ENCODE data around the gene TFAP2D. TPM values are rescaled to one million over a fixed set of nuclear protein-coding genes. Genes with fewer than 3 reads are reported as not detected.

TFAP2D gene
- polyA plus RNA-seq, 1 donor from 2014 or later = not detected

- H3K27me3 ChIP-seq (ENCODE audit: insufficient read depth, low read depth, low read length) = no peaks in the 10 kb centered on the region
- no peak overlapping the region for H3K4me2 ChIP-seq (ENCODE audit: low read length)
- H3F3A ChIP-seq (ENCODE audit: insufficient read depth, low read length, poor library complexity, severe bottlenecking) = no peaks in the 10 kb centered on the region
- no peak for TF ChIP-seq MXI1 (conservative IDR thresholded peaks at IDR 0.05; ENCODE audit: poor library complexity, severe bottlenecking)
- no peak for TF ChIP-seq REST (IDR thresholded peaks at IDR 0.05; ENCODE audit: borderline replicate concordance)
- H3K27ac ChIP-seq (ENCODE audit: low read length) = no peak overlapping the region
- no peaks in the 10 kb centered on the region for H4K20me1 ChIP-seq (ENCODE audit: insufficient read depth)
- no peaks in the 10 kb centered on the region for H3K9me3 ChIP-seq (ENCODE audit: low read length)
- no peaks in the 10 kb centered on the region for H3K36me3 ChIP-seq (ENCODE audit: insufficient read depth, low read length)
- no peak overlapping the region for H3K9ac ChIP-seq (ENCODE audit: low read length)
- no peaks in the 10 kb centered on the region for H3K79me2 ChIP-seq (replicated peaks; ENCODE audit: insufficient read depth, low read length)
- H2AFZ ChIP-seq (ENCODE audit: low read depth, low read length) = no peak overlapping the region
- H3K4me3 ChIP-seq (ENCODE audit: low read length) = no peak overlapping the region
- H3K9me2 ChIP-seq (ENCODE audit: insufficient read depth, low read length) = no peaks in the 10 kb centered on the region
Measured at GRCh38 chr6:50689210-50689609, 24.1 kb upstream of the TFAP2D start.

GRCh38 chr6:50691814-50692495 is 21.4 kb upstream of the TFAP2D start:
- H3K27me3 ChIP-seq (ENCODE audit: insufficient read depth, low read depth, low read length) = no peaks in the 10 kb centered on the region
- no peaks in the 10 kb centered on the region for H3K36me3 ChIP-seq (ENCODE audit: insufficient read depth, low read length)
- no peak overlapping the region for H3K4me3 ChIP-seq (ENCODE audit: low read length)
- TF ChIP-seq MXI1 (conservative IDR thresholded peaks at IDR 0.05; ENCODE audit: poor library complexity, severe bottlenecking) (no peak), EP300 (conservative IDR thresholded peaks at IDR 0.05; ENCODE audit: poor library complexity, severe bottlenecking) (no peak), SMC3 (conservative IDR thresholded peaks at IDR 0.05; ENCODE audit: poor library complexity) (no peak), POLR2AphosphoS5 (IDR thresholded peaks at IDR 0.05) (no peak), REST (IDR thresholded peaks at IDR 0.05; ENCODE audit: borderline replicate concordance) (no peak), CTCF (IDR thresholded peaks at IDR 0.05; ENCODE audit: poor library complexity, severe bottlenecking) (no peak), RAD21 (conservative IDR thresholded peaks at IDR 0.05) (no peak), EZH2 (IDR thresholded peaks at IDR 0.05; ENCODE audit: borderline replicate concordance, insufficient read depth, low read length, poor library complexity, severe bottlenecking) (no peak), TAF1 (IDR thresholded peaks at IDR 0.05; ENCODE audit: low read depth) (no peak)
- H3K79me2 ChIP-seq (replicated peaks; ENCODE audit: insufficient read depth, low read length) = no peaks in the 10 kb centered on the region
- no peaks in the 10 kb centered on the region for H4K20me1 ChIP-seq (ENCODE audit: insufficient read depth)
- H3K9me2 ChIP-seq (ENCODE audit: insufficient read depth, low read length) = no peaks in the 10 kb centered on the region
- H3K9me3 ChIP-seq (ENCODE audit: low read length) = no peaks in the 10 kb centered on the region
- H2AFZ ChIP-seq (ENCODE audit: low read depth, low read length) = no peak overlapping the region
- H3K4me2 ChIP-seq (ENCODE audit: low read length) = no peak overlapping the region
- no peak overlapping the region for H3K27ac ChIP-seq (ENCODE audit: low read length)
- no peaks in the 10 kb centered on the region for H3F3A ChIP-seq (ENCODE audit: insufficient read depth, low read length, poor library complexity, severe bottlenecking)
- no peak overlapping the region for H3K9ac ChIP-seq (ENCODE audit: low read length)

Measured in neural cell (in vitro differentiated cells).